CD4-positive, alpha-beta T cell (primary cell): Measurements from ENCODE around the gene HOXA13. TPM values are rescaled to one million over a fixed set of nuclear protein-coding genes. Genes with fewer than 3 reads are reported as not detected.

Experiments
- ATAC-seq: fragments of 200-7000 bp; cut with Tn5 transposase; one replicate; pipeline ENCODE4 v1.10.0; 2022; ENCODE audit warnings: mild to moderate bottlenecking; ENCODE audit not compliant: poor library complexity
- CTCF ChIA-PET: fragments of 350-600 bp; sonication (Branson Sonifier 250); formaldehyde crosslinking; loops from one replicate; lab custom pipeline; 2021; ENCODE audit warnings: antibody characterized with exemption, inconsistent platforms; lab: Charles Lee
- POLR2A ChIA-PET: fragments of 350-600 bp; sonication (Branson Sonifier 250); formaldehyde crosslinking; loops from one replicate; lab custom pipeline; 2021; ENCODE audit warnings: antibody characterized with exemption, inconsistent platforms; lab: Charles Lee
- DNase-seq, 14 experiments: peaks; one replicate each; pipeline ENCODE4 v3.0.0-alpha.2; 2013 to 2020; ENCODE audit warnings: mixed read lengths in 2 of 14
- H3K27ac ChIP-seq, 2 donors: one replicate each; pipeline versions ENCODE4 v1.5.1 to v1.7.0; 2013; ENCODE audit warnings: low read length in 2 of 2, low read depth in 1 of 2, mild to moderate bottlenecking in 1 of 2
- H3K27me3 ChIP-seq, 2 experiments: 1 replicate in 1 of 2; 2 replicates in 1 of 2; pipeline versions ENCODE4 v1.6.1 to v1.7.0; 2013; ENCODE audit warnings: low read length in 2 of 2, control low read depth in 1 of 2, mild to moderate bottlenecking in 1 of 2, moderate library complexity in 1 of 2; ENCODE audit not compliant: insufficient read depth in 2 of 2, control insufficient read depth in 1 of 2
- H3K36me3 ChIP-seq: one replicate; pipeline ENCODE4 v1.6.1; 2013; ENCODE audit warnings: low read length, control low read depth; ENCODE audit not compliant: insufficient read depth
- H3K4me1 ChIP-seq: one replicate; pipeline ENCODE4 v1.6.1; 2013; ENCODE audit warnings: low read length, control low read depth; ENCODE audit not compliant: insufficient read depth
- H3K4me3 ChIP-seq: one replicate; pipeline ENCODE4 v1.5.1; 2013; ENCODE audit warnings: mild to moderate bottlenecking, low read length, moderate library complexity
- H3K9me3 ChIP-seq, 2 experiments: 1 replicate in 1 of 2; 2 replicates in 1 of 2; pipeline versions ENCODE4 v1.6.1 to v1.7.0; 2013; ENCODE audit warnings: low read length in 2 of 2, mild to moderate bottlenecking in 2 of 2, control low read depth in 1 of 2, moderate library complexity in 1 of 2; ENCODE audit not compliant: control insufficient read depth in 1 of 2, insufficient read depth in 1 of 2
- H3K27ac Mint-ChIP-seq: one replicate; pipeline ENCODE4 v1.8.0; 2020; ENCODE audit warnings: mixed read lengths
- H3K27me3 Mint-ChIP-seq: one replicate; pipeline ENCODE4 v1.8.0; 2021; ENCODE audit warnings: mixed read lengths
- H3K36me3 Mint-ChIP-seq: one replicate; pipeline ENCODE4 v1.8.0; 2021; ENCODE audit warnings: low read depth, mixed read lengths
- H3K4me1 Mint-ChIP-seq: one replicate; pipeline ENCODE4 v1.8.0; 2021; ENCODE audit warnings: low read depth, mixed read lengths
- H3K4me3 Mint-ChIP-seq: one replicate; pipeline ENCODE4 v1.8.0; 2020; ENCODE audit warnings: mild to moderate bottlenecking, mixed read lengths
- H3K9me3 Mint-ChIP-seq: one replicate; pipeline ENCODE4 v1.8.0; 2020; ENCODE audit warnings: mixed read lengths
- intact Hi-C, 2 experiments: fragments of 100-400 bp; cut with DNase I in 1 of 2; cut with micrococcal nuclease in 1 of 2; formaldehyde crosslinking; loops; one replicate each; pipeline versions ENCODE4 v1.15.1 to v1.9.0; 2023 to 2025; cut with DNase I, micrococcal nuclease
- total RNA-seq, 174 experiments: library from RNA in 2 of 174; stranded (reverse) in 2 of 174; gene quantifications; one replicate each; pipeline ENCODE4 v1.2.3 and lab custom pipeline; 2021 to 2026
- TF ChIP-seq, protein P1 (sequence below): fragments of 200-600 bp; IDR thresholded peaks from one replicate; pipeline ENCODE4 v1.8.0; 2022; ENCODE audit warnings: antibody characterized with exemption, mild to moderate bottlenecking

Gene HOXA13
- total RNA-seq, 2 experiments from 2014 or later = not detected

DNA sequence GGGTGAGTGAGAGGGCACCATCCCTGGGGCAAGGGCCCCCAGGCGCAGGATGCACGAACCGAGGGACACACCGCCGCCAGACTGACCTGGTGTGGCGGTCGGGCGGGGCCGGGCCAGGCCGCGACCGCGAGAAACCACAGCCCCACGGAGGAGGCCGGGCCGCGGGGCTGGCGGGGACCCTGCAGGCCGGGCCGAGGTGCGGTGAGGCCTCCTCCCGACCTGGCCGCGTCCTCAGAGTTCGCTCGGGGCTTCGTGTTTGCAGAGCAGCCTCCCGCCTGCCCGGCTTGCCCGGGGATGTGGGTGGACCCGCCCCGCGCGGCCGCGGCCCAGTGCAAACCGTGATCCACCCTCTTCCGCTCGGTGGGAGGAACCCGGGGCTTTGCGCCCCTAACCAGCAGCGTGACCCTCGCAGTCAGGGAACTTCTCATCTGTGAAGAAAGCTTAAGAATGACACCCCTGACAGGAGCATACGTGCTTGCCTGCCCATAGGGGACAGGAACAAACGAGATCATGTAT, 20.6 kb upstream of the HOXA13 start:
- TF ChIP-seq, protein P1, sequence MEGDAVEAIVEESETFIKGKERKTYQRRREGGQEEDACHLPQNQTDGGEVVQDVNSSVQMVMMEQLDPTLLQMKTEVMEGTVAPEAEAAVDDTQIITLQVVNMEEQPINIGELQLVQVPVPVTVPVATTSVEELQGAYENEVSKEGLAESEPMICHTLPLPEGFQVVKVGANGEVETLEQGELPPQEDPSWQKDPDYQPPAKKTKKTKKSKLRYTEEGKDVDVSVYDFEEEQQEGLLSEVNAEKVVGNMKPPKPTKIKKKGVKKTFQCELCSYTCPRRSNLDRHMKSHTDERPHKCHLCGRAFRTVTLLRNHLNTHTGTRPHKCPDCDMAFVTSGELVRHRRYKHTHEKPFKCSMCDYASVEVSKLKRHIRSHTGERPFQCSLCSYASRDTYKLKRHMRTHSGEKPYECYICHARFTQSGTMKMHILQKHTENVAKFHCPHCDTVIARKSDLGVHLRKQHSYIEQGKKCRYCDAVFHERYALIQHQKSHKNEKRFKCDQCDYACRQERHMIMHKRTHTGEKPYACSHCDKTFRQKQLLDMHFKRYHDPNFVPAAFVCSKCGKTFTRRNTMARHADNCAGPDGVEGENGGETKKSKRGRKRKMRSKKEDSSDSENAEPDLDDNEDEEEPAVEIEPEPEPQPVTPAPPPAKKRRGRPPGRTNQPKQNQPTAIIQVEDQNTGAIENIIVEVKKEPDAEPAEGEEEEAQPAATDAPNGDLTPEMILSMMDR = no peak
- Mint-ChIP-seq H3K27me3 (peaks cover 88% of the 10 kb centered on the region), H3K9me3 (no peaks in the 10 kb centered on the region), H3K4me1 (peaks cover 13% of the 10 kb centered on the region), H3K36me3 (no peaks in the 10 kb centered on the region), H3K4me3 (no peak overlapping the region), H3K27ac (no peak overlapping the region)
- Histone ChIP-seq H3K4me1 (peaks cover 7% of the 10 kb centered on the region), H3K9me3 (peaks cover 0 to 4% of the 10 kb centered on the region in 2 experiments), H3K36me3 (no peaks in the 10 kb centered on the region), H3K4me3 (no peak overlapping the region), H3K27me3 (peaks cover 52 to 87% of the 10 kb centered on the region in 2 experiments), H3K27ac (no peak overlapping the region)
- CTCF ChIA-PET = no interaction called here
- no peak for DNase-seq
- POLR2A ChIA-PET = no interaction called here
- intact Hi-C loops = no loop called here
- ATAC-seq = no peak

DNA sequence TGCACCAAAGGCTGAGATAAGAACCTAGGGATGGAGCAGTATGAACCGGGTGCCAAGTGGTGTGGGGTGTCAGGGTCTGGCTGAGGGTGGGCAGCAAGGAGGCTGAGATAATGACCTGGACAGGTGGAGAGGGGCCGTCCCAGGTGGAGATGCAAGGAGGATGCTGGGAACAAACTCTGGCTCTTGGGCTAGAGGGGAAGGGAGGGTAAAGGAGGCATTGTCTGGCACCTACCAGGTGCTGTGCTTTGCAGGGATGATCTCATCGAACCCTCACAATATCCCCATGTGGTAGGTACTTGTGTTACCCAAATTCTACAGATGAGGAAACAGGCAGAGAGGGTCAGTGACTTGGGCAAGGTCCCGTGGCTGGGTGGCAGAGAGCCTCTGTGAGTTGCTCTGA, 19.9 kb upstream of the HOXA13 start:
- H3K27me3 ChIP-seq = peaks cover 51 to 87% of the 10 kb centered on the region in 2 experiments
- H3K4me3 ChIP-seq = no peak overlapping the region
- H3K4me3 Mint-ChIP-seq = no peak overlapping the region
- H3K4me1 Mint-ChIP-seq = peaks cover 13% of the 10 kb centered on the region
- H3K36me3 ChIP-seq = no peaks in the 10 kb centered on the region
- H3K27ac Mint-ChIP-seq = no peak overlapping the region
- peaks cover 7% of the 10 kb centered on the region for H3K4me1 ChIP-seq
- no peaks in the 10 kb centered on the region for H3K9me3 ChIP-seq
- POLR2A ChIA-PET = no interaction called here
- no peak for DNase-seq
- no peak overlapping the region for H3K27ac ChIP-seq
- no peak for ATAC-seq
- no peaks in the 10 kb centered on the region for H3K9me3 Mint-ChIP-seq
- CTCF ChIA-PET = no interaction called here
- H3K36me3 Mint-ChIP-seq = no peaks in the 10 kb centered on the region
- peaks cover 89% of the 10 kb centered on the region for H3K27me3 Mint-ChIP-seq
- intact Hi-C loops = no loop called here
- TF ChIP-seq, protein P1 = no peak

GRCh38 chr7:27217951-27218350, 18.1 kb upstream of the HOXA13 start:
- Mint-ChIP-seq H3K9me3 (no peaks in the 10 kb centered on the region), H3K27me3 (peaks cover 91% of the 10 kb centered on the region), H3K36me3 (no peaks in the 10 kb centered on the region), H3K4me1 (peaks cover 13% of the 10 kb centered on the region), H3K27ac (no peak overlapping the region), H3K4me3 (no peak overlapping the region)
- Histone ChIP-seq H3K27ac (no peak overlapping the region), H3K36me3 (no peaks in the 10 kb centered on the region), H3K9me3 (peaks cover 0 to 13% of the 10 kb centered on the region in 2 experiments), H3K4me1 (peaks cover 15% of the 10 kb centered on the region), H3K4me3 (no peak overlapping the region), H3K27me3 (peaks cover 54 to 87% of the 10 kb centered on the region in 2 experiments)
- ATAC-seq = no peak
- CTCF ChIA-PET = no interaction called here
- TF ChIP-seq, protein P1 = no peak
- POLR2A ChIA-PET = no interaction called here
- no peak for DNase-seq
- intact Hi-C loops = no loop called here
